Peyer's patch (tissue), 4 donors: ENCODE data around the gene MYT1. TPM values are rescaled to one million over a fixed set of nuclear protein-coding genes. Genes with fewer than 3 reads are reported as not detected.

Experiments
- DNase-seq, 3 donors: peaks; one replicate each; pipeline ENCODE4 v3.0.0-alpha.2; 2017 to 2019
- H3K27ac ChIP-seq, 4 donors: fragments of 200-600 bp; sonication (generic); one replicate each; pipeline ENCODE4 v1.5.1; 2016 to 2019
- H3K27me3 ChIP-seq, 2 donors: fragments of 200-600 bp; sonication (generic); one replicate each; pipeline ENCODE4 v1.5.1; 2019
- H3K36me3 ChIP-seq, 3 donors: fragments of 200-600 bp; sonication (generic); one replicate each; pipeline ENCODE4 v1.5.1; 2016 to 2019
- H3K4me1 ChIP-seq, 4 donors: fragments of 200-600 bp; sonication (generic); one replicate each; pipeline ENCODE4 v1.5.1; 2016 to 2019
- H3K4me3 ChIP-seq, 4 donors: fragments of 200-600 bp; sonication (generic); 1 replicate in 3 of 4; 2 replicates in 1 of 4; pipeline ENCODE4 v1.5.1; 2016 to 2019; ENCODE audit warnings: mild to moderate bottlenecking in 1 of 4
- H3K9me3 ChIP-seq, 4 donors: fragments of 200-600 bp; sonication (generic); one replicate each; pipeline ENCODE4 v1.5.1; 2016 to 2019; ENCODE audit warnings: mild to moderate bottlenecking in 1 of 4
- POLR2A ChIP-seq, 2 donors: fragments of 450-650 bp; IDR thresholded peaks; one replicate each; pipeline ENCODE4 v1.5.1; 2017; ENCODE audit warnings: antibody characterized with exemption in 2 of 2, mild to moderate bottlenecking in 2 of 2, moderate library complexity in 2 of 2
- total RNA-seq, 4 donors: library from RNA; depleted of rRNA; stranded (reverse); fragments of >200 nt; gene quantifications; one replicate each; pipeline ENCODE4 v1.1.0, GENCODE V29; 2016
- TF ChIP-seq, protein P1 (sequence below), 6 experiments: fragments of 450-650 bp in 4 of 6; fragments of 200-600 bp in 2 of 6; sonication (generic) in 1 of 6; IDR thresholded peaks; one replicate each; pipeline ENCODE4 v1.5.1; 2017 to 2019; ENCODE audit warnings: antibody characterized with exemption in 6 of 6, mild to moderate bottlenecking in 3 of 6, moderate library complexity in 1 of 6

Gene MYT1
- total RNA-seq, 4 donors from 2014 or later = 0.18 to 0.83 TPM; not detected in 2

DNA sequence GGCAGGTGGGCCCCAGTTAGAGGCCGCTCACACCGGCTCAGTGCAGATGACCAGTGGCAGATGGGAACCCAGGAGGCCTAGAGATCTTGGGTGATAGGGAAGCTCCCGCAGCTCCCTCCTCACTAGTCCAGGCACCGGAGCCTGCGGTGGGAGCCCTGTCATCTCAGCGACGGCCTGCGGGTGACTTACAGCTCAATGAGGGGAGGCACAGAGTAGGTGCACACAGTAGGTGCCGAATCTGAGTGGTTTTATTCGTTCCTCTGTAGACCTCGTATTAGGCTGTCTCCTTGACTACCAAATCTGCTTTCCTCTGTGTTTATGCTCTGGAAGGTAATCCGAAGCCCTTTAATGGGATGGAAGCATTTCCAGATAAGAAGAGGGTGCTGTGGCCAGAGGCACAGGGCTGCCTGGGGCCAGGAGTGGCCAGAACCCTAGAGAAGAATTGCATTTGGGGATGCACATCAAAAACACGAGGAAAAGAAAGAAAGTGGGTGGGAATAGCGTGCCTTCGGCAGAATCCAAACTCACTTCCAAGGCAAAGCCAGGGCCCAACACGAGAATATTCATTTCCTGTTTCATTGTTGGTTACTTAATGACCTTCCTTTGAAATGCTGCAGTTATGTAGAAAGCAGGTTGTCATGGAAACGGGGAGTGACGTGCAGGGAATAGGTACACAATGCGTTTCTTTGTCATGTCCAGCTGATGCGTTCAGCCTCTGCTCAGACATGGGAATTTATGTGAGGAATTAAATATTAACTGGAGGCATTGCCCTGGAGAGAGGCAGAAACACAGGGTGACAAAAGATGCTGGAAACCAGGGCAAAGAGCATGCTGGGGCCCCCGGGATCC, 24.7 kb downstream of the MYT1 start:
- no peak overlapping the region for H3K27ac ChIP-seq
- no peak for DNase-seq
- TF ChIP-seq POLR2A (IDR thresholded peaks at IDR 0.05) = no peak
- TF ChIP-seq, protein P1, sequence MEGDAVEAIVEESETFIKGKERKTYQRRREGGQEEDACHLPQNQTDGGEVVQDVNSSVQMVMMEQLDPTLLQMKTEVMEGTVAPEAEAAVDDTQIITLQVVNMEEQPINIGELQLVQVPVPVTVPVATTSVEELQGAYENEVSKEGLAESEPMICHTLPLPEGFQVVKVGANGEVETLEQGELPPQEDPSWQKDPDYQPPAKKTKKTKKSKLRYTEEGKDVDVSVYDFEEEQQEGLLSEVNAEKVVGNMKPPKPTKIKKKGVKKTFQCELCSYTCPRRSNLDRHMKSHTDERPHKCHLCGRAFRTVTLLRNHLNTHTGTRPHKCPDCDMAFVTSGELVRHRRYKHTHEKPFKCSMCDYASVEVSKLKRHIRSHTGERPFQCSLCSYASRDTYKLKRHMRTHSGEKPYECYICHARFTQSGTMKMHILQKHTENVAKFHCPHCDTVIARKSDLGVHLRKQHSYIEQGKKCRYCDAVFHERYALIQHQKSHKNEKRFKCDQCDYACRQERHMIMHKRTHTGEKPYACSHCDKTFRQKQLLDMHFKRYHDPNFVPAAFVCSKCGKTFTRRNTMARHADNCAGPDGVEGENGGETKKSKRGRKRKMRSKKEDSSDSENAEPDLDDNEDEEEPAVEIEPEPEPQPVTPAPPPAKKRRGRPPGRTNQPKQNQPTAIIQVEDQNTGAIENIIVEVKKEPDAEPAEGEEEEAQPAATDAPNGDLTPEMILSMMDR (IDR thresholded peaks at IDR 0.05) = no peak
- no peaks in the 10 kb centered on the region for H3K9me3 ChIP-seq
- no peak overlapping the region for H3K4me3 ChIP-seq
- H3K4me1 ChIP-seq = no peaks in the 10 kb centered on the region
- no peaks in the 10 kb centered on the region for H3K27me3 ChIP-seq
- H3K36me3 ChIP-seq = no peaks in the 10 kb centered on the region

DNA sequence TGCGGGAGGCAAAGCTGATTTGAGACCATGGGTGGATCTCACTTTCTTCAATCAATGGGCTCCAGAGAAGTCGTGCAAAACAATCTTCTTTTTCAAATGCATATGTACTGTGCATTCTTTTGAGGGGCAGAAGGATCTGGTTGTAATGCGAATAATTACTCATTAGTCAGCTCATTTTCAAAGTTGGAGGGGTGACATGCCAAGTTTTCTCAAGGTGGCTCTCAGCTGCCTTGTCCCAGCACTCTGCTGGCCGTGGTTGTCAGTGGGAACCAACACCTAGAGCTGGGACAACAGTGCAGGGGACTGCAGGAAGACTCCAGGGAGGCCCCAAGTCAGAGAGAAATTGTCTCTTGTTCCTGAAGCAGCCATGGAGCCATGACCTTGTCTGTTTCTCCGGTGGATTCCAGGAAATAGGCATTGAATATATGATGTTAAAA, 25.3 kb downstream of the MYT1 start:
- Histone ChIP-seq H3K27me3 (no peaks in the 10 kb centered on the region), H3K9me3 (no peaks in the 10 kb centered on the region), H3K4me3 (no peak overlapping the region), H3K27ac (no peak overlapping the region), H3K4me1 (no peaks in the 10 kb centered on the region), H3K36me3 (no peaks in the 10 kb centered on the region)
- DNase-seq = no peak
- TF ChIP-seq POLR2A (IDR thresholded peaks at IDR 0.05) = no peak
- TF ChIP-seq, protein P1 (IDR thresholded peaks at IDR 0.05) = no peak

DNA sequence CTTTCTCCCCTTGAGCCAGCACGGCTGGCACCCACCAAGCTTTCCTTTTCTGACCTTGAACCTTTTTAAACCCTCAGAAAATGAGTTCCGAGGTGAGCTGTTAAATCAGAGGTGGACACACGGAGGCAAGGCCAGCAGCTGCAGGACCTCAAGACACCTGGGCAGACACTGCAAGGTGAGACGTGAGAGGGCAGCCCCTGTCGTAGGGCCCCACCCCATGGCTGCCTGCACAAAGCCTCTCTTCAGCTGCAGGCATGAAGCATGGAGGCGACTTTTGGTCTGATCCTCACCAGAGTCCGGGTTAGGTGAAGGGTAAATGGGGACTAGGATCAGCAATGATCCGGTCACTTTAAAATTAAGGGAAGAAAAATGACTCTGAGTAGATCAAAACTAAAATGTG, 25.7 kb downstream of the MYT1 start:
- Histone ChIP-seq H3K9me3 (no peaks in the 10 kb centered on the region), H3K27me3 (no peaks in the 10 kb centered on the region), H3K4me3 (no peak overlapping the region), H3K36me3 (no peaks in the 10 kb centered on the region), H3K4me1 (no peaks in the 10 kb centered on the region), H3K27ac (no peak overlapping the region)
- DNase-seq = no peak
- TF ChIP-seq, protein P1 (IDR thresholded peaks at IDR 0.05) = no peak

DNA sequence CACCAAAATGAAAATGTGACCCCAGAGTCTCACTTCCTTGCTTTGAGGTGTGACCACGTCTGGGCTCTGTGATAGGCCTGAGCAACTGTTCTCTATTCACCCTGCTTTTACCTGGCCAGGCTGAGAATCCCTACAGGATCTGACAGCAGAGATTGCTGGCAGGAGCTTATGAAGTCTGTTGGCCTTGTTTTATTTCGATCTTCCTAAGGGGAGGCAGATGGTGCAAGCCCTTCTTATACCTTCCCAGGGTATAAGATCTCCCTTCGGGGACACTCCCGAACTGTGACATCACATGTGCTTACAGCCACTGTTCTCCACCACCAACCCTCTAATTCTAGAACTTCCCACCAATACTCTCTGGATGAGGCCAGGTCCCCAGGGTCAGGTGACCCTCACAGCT, 26.8 kb downstream of the MYT1 start:
- no peaks in the 10 kb centered on the region for H3K36me3 ChIP-seq
- no peak overlapping the region for H3K4me3 ChIP-seq
- TF ChIP-seq, protein P1 (IDR thresholded peaks at IDR 0.05) = no peak
- TF ChIP-seq POLR2A (IDR thresholded peaks at IDR 0.05) = no peak
- H3K27ac ChIP-seq = no peak overlapping the region
- no peak for DNase-seq
- H3K4me1 ChIP-seq = no peaks in the 10 kb centered on the region
- no peaks in the 10 kb centered on the region for H3K9me3 ChIP-seq
- no peaks in the 10 kb centered on the region for H3K27me3 ChIP-seq

DNA sequence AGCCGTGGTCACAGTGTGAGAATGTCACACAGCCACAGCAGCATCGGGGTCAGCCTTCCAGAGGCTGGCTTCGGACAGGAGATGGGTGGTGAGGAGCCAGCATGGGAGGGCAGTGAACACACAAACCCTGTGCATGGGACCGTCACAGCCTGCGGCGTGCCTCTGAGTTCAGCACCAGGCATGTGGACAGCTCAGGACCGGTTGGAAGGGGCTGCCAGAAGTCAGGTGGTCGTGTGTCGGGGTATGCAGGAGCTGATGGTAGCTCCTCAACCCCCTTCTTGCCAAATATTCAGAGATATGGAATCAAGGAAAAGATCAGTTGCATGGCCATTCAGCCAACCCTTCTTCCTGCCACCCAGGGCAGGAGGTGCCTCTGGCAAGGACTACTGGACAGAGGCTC, 28.2 kb downstream of the MYT1 start:
- no peak overlapping the region for H3K27ac ChIP-seq
- no peaks in the 10 kb centered on the region for H3K9me3 ChIP-seq
- no peak for TF ChIP-seq POLR2A (IDR thresholded peaks at IDR 0.05)
- TF ChIP-seq, protein P1 (IDR thresholded peaks at IDR 0.05) = no peak
- no peaks in the 10 kb centered on the region for H3K27me3 ChIP-seq
- no peaks in the 10 kb centered on the region for H3K4me1 ChIP-seq
- DNase-seq = no peak
- no peaks in the 10 kb centered on the region for H3K36me3 ChIP-seq
- H3K4me3 ChIP-seq = no peak overlapping the region
